Stomach (tissue), 4 donors: Measurements from ENCODE around the gene GLIPR2.

ENCODE experiments used
- CTCF ChIP-seq, 7 experiments: fragments of 450-650 bp in 4 of 7; fragments of 200-600 bp in 3 of 7; sonication (generic) in 3 of 7; IDR thresholded peaks; one replicate each; pipeline ENCODE4 v1.5.1; 2016 to 2019; ENCODE audit warnings: antibody characterized with exemption in 7 of 7, control low read depth in 2 of 7, mild to moderate bottlenecking in 1 of 7
- EP300 ChIP-seq: sonication (generic); formaldehyde crosslinking; IDR thresholded peaks from one replicate; pipeline ENCODE4 v1.6.1; 2017; ENCODE audit warnings: antibody characterized with exemption
- POLR2A ChIP-seq, 4 donors: fragments of 450-650 bp; IDR thresholded peaks; one replicate each; pipeline ENCODE4 v1.6.1; 2016; ENCODE audit warnings: antibody characterized with exemption in 4 of 4, control low read depth in 2 of 4, mild to moderate bottlenecking in 1 of 4, moderate library complexity in 1 of 4
- POLR2AphosphoS5 ChIP-seq, 3 donors: sonication (generic); formaldehyde crosslinking; IDR thresholded peaks; one replicate each; pipeline ENCODE4 v1.6.1; 2016; ENCODE audit warnings: antibody characterized with exemption in 3 of 3

DNA sequence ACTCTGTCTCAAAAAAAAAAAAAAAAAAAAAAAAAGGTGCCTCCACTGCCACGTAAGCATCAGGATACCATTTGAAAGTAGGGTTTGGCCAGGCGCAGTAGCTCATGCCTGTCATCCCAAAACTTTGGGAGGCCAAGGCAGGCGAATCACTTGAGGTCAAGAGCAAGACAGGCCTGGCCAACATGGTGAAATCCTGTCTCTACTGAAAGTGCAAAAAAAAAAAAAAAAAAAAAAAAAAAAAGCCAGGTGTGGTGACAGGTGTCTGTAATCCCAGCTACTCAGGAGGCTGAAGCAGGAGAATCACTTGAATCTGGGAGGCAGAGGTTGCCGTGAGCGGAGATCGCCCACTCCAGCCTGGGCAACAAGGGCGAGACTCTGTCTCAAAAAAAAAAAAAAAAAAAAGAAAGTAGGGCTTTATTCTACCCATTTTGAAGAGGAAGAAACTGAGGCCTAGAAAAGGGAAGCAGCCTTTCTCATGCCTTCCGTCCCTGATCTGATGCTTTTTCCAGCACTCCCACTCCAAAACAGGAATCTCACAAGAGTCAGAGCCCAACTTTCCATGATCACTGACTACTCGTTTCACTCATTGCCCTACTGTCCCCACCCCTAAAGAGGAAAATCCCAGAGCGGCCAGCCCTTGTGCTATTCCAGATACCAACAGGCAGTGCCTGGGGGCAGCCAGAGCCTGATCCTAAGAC lies 16.4 kb downstream of the GLIPR2 start:
- TF ChIP-seq POLR2A (IDR thresholded peaks at IDR 0.05) = no peak
- no peak for TF ChIP-seq CTCF (IDR thresholded peaks at IDR 0.05)
- TF ChIP-seq POLR2AphosphoS5 (IDR thresholded peaks at IDR 0.05) = no peak
- TF ChIP-seq EP300 = no peak
